Measurements from ENCODE around the gene PCDHA13.
"Not testable (repeated sequence)": the region's sequence is repeated elsewhere in the genome, so short reads cannot be mapped to it uniquely, and the experiment has no call there.

The PCDHA13 gene

DNA sequence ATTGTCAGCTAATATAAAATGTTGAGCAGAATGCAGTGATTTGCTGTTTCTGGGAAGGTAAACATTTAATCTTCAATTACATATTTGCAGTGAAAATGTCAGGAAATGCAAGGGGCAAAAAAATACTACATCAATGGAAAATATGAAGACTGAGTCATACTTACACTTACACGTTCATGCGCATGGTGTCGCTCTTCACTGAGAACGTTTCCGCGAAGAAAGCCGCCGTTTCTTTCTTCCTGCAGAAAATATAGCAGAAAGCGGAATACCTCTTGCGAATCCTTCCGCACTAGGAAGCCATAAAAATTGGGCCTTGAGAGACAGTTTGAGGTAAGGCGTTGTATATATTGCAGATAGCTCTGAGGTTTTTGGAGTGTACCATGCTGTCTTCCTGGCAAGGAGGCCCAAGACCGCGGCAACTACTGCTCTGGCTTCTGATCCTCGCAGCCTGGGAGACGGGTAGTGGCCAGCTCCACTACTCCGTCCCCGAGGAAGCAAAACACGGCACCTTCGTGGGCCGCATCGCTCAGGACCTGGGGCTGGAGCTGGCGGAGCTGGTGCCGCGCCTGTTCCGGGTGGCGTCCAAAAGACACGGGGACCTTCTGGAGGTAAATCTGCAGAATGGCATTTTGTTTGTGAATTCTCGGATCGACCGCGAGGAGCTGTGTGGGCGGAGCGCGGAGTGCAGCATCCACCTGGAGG lies at the start of gene PCDHA13:
TSS of gene PCDHA13 (plus strand) at position 236 of the 702 bp plus-strand sequence. CDS start at position 381, 145 bp downstream.
- DNase-seq = no peak
- no peaks in the 10 kb centered on the region for H3K36me3 ChIP-seq (replicated peaks; ENCODE audit: insufficient read depth, low read length)
- H3F3A ChIP-seq (ENCODE audit: insufficient read depth, low read length) = no peaks in the 10 kb centered on the region
- no peak within 1 kb of the TSS for H3K4me2 ChIP-seq (ENCODE audit: low read depth, low read length)
- H3K27ac ChIP-seq (ENCODE audit: low read length) = no peak within 1 kb of the TSS
- H3K9me2 ChIP-seq (replicated peaks; ENCODE audit: insufficient read depth, low read length) = no peaks in the 10 kb centered on the region
- H3K9ac ChIP-seq (ENCODE audit: low read length) = no peak within 1 kb of the TSS
- H2AFZ ChIP-seq (ENCODE audit: low read length) = no peak within 1 kb of the TSS
- H4K20me1 ChIP-seq (ENCODE audit: insufficient read depth, low read length) = no peaks in the 10 kb centered on the region
- H3K79me2 ChIP-seq (ENCODE audit: low read length) = no peaks in the 10 kb centered on the region
- no peaks in the 10 kb centered on the region for H3K4me1 ChIP-seq (ENCODE audit: low read length)
- no peak within 1 kb of the TSS for H3K4me3 ChIP-seq (ENCODE audit: low read length)
- no peaks in the 10 kb centered on the region for H3K9me3 ChIP-seq (replicated peaks; ENCODE audit: insufficient read depth, low read length)
- no peak for TF ChIP-seq EZH2phosphoT487 (IDR thresholded peaks at IDR 0.05; ENCODE audit: low read length)
- no peak for TF ChIP-seq CTCF (IDR thresholded peaks at IDR 0.05; ENCODE audit: low read length)
- TF ChIP-seq EZH2 (optimal IDR thresholded peaks at IDR 0.05; ENCODE audit: low read depth, low read length) = no peak
- no peaks in the 10 kb centered on the region for H3K27me3 ChIP-seq (replicated peaks; ENCODE audit: insufficient read depth, low read length)

DNA sequence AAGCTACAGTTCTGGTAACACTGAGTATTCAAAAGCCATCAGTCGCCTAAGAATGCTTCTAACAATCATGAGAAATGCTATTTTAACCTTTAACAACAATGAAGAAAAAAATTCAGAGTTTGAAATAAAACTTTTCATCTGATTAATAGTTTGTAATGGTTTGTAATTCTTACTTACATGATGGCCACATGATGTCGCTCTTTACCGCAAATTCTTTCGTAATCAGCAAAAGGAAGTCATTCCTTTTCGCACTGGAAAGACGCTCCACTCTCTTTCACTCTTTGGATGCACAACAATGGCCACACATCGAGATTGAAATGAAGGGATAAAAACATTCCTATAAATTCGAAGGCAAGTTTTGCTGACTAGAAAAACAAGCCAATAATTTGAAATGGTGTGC lies 47.9 kb upstream of the PCDHA13 start, which contains the start of gene PCDHA7:
TSS of gene PCDHA7 (plus strand) at position 277 of the 400 bp plus-strand sequence. CDS start at position 392, 115 bp downstream.
- Histone ChIP-seq H3K9me3 (replicated peaks; ENCODE audit: insufficient read depth, low read length) (no peaks in the 10 kb centered on the region), H3K9ac (ENCODE audit: low read length) (no peak within 1 kb of the TSS), H3K9me2 (replicated peaks; ENCODE audit: insufficient read depth, low read length) (no peaks in the 10 kb centered on the region), H3K4me2 (ENCODE audit: low read depth, low read length) (no peak within 1 kb of the TSS), H2AFZ (ENCODE audit: low read length) (no peak within 1 kb of the TSS), H4K20me1 (ENCODE audit: insufficient read depth, low read length) (no peaks in the 10 kb centered on the region), H3K27ac (ENCODE audit: low read length) (no peak within 1 kb of the TSS), H3K79me2 (ENCODE audit: low read length) (no peaks in the 10 kb centered on the region), H3K4me1 (ENCODE audit: low read length) (no peaks in the 10 kb centered on the region), H3F3A (ENCODE audit: insufficient read depth, low read length) (no peaks in the 10 kb centered on the region), H3K36me3 (replicated peaks; ENCODE audit: insufficient read depth, low read length) (no peaks in the 10 kb centered on the region), H3K4me3 (ENCODE audit: low read length) (no peak within 1 kb of the TSS), H3K27me3 (replicated peaks; ENCODE audit: insufficient read depth, low read length) (no peaks in the 10 kb centered on the region)
- no peak for DNase-seq
- TF ChIP-seq EZH2phosphoT487 (IDR thresholded peaks at IDR 0.05; ENCODE audit: low read length) (no peak), EZH2 (optimal IDR thresholded peaks at IDR 0.05; ENCODE audit: low read depth, low read length) (no peak)

- not testable (repeated sequence) for H3K27me3 ChIP-seq (replicated peaks; ENCODE audit: insufficient read depth, low read length); H3K36me3 ChIP-seq (replicated peaks; ENCODE audit: insufficient read depth, low read length); H2AFZ ChIP-seq (ENCODE audit: low read length); DNase-seq; H3K27ac ChIP-seq (ENCODE audit: low read length); H3K4me1 ChIP-seq (ENCODE audit: low read length); H3K9me3 ChIP-seq (replicated peaks; ENCODE audit: insufficient read depth, low read length); H3K4me2 ChIP-seq (ENCODE audit: low read depth, low read length); H3K9ac ChIP-seq (ENCODE audit: low read length); H3K9me2 ChIP-seq (replicated peaks; ENCODE audit: insufficient read depth, low read length); H3F3A ChIP-seq (ENCODE audit: insufficient read depth, low read length); H3K79me2 ChIP-seq (ENCODE audit: low read length); H3K4me3 ChIP-seq (ENCODE audit: low read length); H4K20me1 ChIP-seq (ENCODE audit: insufficient read depth, low read length)
These were observed 47.4 kb upstream of the PCDHA13 start for GRCh38 chr5:140834439-140835008.

DNA sequence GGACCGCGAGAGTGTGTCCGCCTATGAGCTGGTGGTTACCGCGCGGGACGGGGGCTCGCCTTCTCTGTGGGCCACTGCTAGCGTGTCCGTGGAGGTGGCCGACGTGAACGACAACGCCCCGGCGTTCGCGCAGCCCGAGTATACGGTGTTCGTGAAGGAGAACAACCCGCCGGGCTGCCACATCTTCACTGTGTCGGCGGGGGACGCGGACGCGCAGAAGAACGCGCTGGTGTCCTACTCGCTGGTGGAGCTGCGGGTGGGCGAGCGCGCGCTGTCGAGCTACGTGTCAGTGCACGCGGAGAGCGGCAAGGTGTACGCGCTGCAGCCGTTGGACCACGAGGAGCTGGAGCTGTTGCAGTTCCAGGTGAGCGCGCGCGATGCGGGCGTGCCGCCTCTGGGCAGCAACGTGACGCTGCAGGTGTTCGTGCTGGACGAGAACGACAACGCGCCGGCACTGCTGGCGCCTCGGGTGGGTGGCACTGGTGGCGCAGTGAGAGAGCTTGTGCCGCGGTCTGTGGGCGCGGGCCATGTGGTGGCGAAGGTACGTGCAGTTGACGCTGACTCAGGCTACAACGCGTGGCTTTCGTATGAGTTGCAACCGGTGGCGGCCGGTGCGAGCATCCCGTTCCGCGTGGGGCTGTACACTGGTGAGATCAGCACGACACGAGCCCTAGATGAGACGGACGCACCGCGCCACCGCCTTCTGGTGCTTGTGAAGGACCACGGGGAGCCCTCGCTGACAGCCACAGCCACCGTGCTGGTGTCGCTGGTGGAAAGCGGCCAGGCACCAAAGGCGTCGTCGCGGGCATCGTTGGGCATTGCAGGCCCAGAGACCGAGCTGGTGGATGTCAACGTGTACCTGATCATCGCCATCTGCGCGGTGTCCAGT lies 46.1 kb upstream of the PCDHA13 start:
- Histone ChIP-seq H3K9me3 (replicated peaks; ENCODE audit: insufficient read depth, low read length) (no peaks in the 10 kb centered on the region), H2AFZ (ENCODE audit: low read length) (no peak overlapping the region), H3K9me2 (replicated peaks; ENCODE audit: insufficient read depth, low read length) (no peaks in the 10 kb centered on the region), H3K4me3 (ENCODE audit: low read length) (no peak overlapping the region), H3K4me1 (ENCODE audit: low read length) (no peaks in the 10 kb centered on the region), H3K79me2 (ENCODE audit: low read length) (no peaks in the 10 kb centered on the region), H3F3A (ENCODE audit: insufficient read depth, low read length) (no peaks in the 10 kb centered on the region), H3K36me3 (replicated peaks; ENCODE audit: insufficient read depth, low read length) (no peaks in the 10 kb centered on the region), H3K4me2 (ENCODE audit: low read depth, low read length) (no peak overlapping the region), H3K27me3 (replicated peaks; ENCODE audit: insufficient read depth, low read length) (no peaks in the 10 kb centered on the region), H3K9ac (ENCODE audit: low read length) (no peak overlapping the region), H4K20me1 (ENCODE audit: insufficient read depth, low read length) (no peaks in the 10 kb centered on the region), H3K27ac (ENCODE audit: low read length) (no peak overlapping the region)
- no peak for DNase-seq
- TF ChIP-seq EZH2phosphoT487 (IDR thresholded peaks at IDR 0.05; ENCODE audit: low read length) (no peak), CTCF (IDR thresholded peaks at IDR 0.05; ENCODE audit: low read length) (no peak), EZH2 (optimal IDR thresholded peaks at IDR 0.05; ENCODE audit: low read depth, low read length) (no peak)
